ENCODE measurements around the gene SMPD4.
"Not testable (repeated sequence)": the region's sequence is repeated elsewhere in the genome, so short reads cannot be mapped to it uniquely, and the experiment has no call there.

The SMPD4 gene

DNA sequence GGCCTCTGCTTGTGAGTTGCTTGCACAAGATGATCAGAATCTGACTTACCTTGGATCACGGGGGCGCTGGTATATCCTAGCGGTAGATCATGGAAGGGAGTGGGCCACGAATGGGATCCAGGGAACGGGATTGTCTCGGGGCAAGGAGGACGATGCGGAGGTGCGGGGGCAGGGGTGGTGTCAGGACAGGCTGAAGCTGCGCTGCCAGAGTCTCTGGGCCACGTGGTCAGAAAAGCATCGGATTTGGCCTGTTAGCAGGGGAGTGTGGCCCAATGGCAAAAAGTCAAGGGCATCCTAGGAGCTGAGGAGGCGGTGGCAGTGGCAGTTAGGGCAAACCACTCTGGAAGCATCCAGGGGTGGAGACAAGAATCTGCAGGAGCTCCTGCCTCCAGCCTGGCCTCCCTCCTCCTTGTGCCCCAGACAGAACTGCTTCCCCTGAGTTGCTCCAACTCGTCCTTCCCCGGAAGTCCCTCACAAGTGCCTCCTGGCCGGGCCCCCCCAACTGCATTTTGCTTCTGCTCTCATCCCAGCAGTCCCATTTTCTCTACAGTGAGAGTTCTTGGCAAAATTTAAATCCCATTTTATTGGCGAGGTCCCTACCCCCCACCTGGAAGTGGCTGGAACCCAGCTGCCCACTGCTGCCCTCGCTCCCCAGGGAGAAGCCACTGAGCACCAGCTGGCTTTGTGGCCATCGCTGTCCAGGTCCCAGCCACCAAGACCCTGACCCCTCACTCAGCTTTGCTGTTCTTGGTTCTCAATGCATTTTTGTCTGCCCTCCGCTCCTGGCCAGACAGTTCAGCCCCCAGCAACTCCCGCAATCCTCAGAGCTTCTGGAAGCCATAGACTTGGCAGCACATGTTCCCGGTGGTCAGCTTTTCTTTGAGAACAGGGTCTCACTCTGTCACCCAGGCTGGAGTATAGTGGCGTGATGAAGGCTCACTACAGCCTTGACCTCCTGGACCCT lies 30.9 kb downstream of the SMPD4 start:
- TF ChIP-seq CTCF (IDR thresholded peaks at IDR 0.05; ENCODE audit: control insufficient read depth, extremely low read depth, insufficient read depth) = no peak
- DNase-seq (ENCODE audit: low read depth) = no peak
- no peak overlapping the region for H3K4me3 ChIP-seq (ENCODE audit: low read depth, low read length)

GRCh38 chr2:130148515-130148914 lies 32.9 kb downstream of the SMPD4 start:
- peak; percentile 51 for DNase-seq (ENCODE audit: low read depth)
- H3K4me3 ChIP-seq (ENCODE audit: low read depth, low read length) = not testable (repeated sequence)

DNA sequence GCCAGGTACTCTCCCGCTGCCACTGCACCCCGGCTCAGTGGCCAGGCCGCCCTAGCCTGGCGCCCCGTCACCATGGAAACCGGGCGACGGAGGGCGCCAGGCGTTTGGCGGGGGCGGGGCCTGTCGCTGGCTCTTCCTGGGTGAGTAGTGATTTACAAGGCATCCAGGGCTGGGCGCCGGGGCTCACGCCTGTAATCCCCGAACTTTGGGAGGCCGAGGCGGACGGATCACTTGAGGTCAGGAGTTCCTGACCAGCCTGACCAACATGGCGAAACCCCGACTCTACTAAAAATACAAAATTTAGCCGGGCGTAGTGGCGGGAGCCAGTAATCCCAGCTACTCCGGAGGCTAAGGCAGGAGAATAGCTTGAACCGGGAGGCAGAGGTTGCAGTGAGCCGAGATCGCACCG lies 36.4 kb downstream of the SMPD4 start, which contains the start of gene CCDC74B:
Gene CCDC74B (minus strand): TSS at position 107 of the 409 bp plus-strand sequence. CDS start 116 bp downstream, outside the sequence.
- not testable (repeated sequence) for DNase-seq (ENCODE audit: low read depth); H3K4me3 ChIP-seq (ENCODE audit: low read depth, low read length)

DNA sequence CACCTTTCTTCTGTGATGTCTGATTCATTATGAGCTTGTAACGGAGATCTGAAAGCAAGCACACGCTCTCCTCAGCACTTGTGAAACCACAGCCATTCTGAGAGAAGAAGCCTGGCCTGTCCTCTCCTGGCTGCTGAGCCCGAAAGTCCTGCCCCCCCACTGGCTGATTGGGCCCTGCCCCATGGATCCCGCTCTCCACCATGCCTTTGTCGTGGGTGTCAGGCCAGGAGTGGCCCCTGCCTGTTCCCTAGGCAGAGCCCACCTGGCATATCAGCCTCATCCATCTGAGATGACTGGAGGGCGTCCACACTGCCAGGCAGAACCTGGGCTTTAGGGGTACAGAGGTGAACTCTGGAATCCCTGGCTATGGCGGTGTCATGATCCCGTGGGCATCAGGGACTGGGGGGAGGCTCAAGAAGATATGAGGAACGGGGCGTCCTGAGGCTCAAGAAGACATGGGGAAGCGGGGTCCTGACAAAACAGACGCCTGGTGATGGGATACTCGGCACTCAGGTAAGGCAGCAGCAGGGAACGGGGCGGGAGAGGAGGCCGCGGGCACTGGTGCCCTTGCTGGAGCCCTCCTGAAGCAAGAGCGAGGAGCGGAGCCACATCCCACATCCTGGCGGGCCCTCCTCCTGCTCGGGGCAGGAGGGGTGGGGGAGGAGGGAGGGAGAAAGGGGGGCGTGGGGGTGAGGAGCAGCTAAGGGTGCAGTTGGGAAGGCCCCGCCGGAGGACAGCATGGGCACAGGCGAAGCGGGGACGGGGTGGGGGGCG lies 37.9 kb downstream of the SMPD4 start:
- not testable (repeated sequence) for DNase-seq (ENCODE audit: low read depth); H3K4me3 ChIP-seq (ENCODE audit: low read depth, low read length)

- H3K4me3 ChIP-seq (ENCODE audit: low read depth, low read length); DNase-seq (ENCODE audit: low read depth): not testable (repeated sequence)
Observed at GRCh38 chr2:130142396-130143265, 38.8 kb downstream of the SMPD4 start.

DNA sequence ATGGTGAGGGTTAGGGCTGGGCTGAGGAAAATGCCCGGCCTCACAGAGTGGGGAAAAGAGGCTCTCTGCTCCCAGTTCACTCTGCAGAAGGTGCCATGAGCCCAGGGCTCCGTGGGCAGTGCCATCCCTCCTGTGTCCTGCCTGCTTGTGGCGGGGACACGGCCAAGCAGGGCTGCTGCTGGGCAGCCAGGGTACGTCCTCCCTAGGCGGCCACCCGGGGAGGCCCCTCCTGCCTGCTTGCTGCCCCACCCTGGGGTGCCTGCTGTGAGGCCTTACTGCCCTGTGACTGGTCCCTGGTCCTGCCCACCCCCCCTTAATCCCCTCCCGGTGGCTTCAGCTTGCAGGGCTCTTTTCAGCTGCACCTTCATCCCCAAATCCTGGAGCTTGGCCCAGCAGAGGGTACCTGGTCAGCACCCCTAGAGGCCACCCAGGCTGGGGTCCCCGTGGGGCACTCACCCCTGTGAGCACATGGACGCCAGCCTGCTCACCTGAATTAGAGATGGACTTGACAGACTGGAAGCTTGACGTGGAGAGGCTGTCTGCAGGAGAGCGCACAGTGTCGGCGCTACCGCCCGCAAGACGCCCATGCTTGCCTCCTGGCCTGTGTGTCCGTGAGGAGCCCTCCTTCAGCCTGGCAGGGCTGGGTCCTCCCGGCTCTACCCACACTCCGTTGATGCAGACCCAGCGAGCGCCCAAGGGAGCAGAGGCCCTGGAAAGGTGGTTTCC lies 39.6 kb downstream of the SMPD4 start:
- not testable (repeated sequence) for H3K4me3 ChIP-seq (ENCODE audit: low read depth, low read length); DNase-seq (ENCODE audit: low read depth)

- DNase-seq (ENCODE audit: low read depth); H3K4me3 ChIP-seq (ENCODE audit: low read depth, low read length): not testable (repeated sequence)
Observed at GRCh38 chr2:130141002-130141401, 40.4 kb downstream of the SMPD4 start.

DNA sequence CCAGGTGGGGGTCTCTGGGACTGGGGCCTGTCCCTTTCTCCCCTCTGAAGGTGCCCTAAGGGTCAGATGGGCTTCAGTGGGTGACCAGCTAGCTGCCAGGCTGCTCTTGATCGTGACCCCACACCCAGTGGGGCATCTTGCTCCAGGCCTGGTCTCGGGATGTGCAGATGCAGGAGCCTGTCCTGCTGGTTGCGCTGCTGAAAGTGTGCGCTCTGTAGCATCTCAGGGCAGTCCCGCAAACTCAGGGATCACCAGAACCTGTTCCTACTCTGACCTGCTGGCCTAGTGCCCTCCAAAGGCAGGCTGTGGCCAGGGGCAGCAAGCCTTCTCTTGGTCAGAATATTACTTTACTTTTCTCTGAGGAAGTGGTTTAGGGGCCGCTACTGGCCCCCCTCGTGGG lies 40.9 kb downstream of the SMPD4 start:
- not testable (repeated sequence) for H3K4me3 ChIP-seq (ENCODE audit: low read depth, low read length); DNase-seq (ENCODE audit: low read depth)

DNA sequence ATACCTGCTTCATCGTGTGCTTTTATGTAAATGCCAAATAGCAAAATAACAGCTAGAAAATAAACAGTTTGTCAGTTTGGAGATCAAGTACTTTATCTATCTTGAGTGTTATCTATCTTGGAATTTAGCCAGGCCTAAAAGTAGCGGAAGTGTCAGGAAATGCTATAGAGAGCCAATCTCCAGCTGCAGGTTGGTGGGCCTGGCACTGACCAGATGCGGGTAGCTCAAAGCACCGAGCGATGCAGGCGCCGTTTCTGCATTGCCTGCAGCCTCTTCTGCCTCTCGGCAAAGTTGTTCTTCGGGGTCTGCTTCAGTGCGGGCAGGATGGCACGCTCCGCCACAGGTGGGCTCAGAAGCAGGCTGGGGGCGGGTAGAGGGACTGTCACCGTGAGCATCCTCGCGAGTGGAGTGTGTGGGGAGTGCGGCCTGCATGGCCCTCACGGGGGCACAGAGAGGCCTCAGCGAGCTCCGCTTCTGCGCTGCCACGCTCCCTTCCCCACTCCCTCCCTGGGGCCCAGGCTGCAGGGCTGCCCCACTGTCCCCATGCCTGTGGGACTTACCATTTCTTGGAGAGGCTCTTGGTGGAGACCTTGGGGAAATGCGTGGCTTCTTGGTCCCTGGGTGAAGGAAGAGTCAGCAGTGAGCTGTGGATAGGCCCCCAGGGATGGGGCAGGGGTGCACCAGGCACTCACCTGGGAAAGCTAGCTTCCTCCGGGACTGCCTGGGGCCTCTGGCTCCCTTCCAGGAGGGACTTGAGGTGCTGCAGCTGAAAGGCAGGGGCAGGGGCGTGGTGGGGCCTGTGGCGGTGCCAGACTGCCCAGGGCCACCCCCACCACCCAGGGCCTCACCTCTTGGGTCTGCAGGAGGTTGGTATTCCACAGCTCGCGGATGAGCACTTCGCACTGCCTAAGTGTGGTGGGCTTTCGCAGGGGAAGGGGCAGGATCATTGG lies 41.8 kb downstream of the SMPD4 start:
- not testable (repeated sequence) for DNase-seq (ENCODE audit: low read depth)

GRCh38 chr2:130138841-130139251 lies 42.6 kb downstream of the SMPD4 start:
- H3K4me3 ChIP-seq (ENCODE audit: low read depth, low read length) = not testable (repeated sequence)
- DNase-seq (ENCODE audit: low read depth) = peak; percentile 8

More for the DNA sequence above, 41.8 kb downstream of the SMPD4 start:
- H3K4me3 ChIP-seq (ENCODE audit: low read depth, low read length) = not testable (repeated sequence)

DNA sequence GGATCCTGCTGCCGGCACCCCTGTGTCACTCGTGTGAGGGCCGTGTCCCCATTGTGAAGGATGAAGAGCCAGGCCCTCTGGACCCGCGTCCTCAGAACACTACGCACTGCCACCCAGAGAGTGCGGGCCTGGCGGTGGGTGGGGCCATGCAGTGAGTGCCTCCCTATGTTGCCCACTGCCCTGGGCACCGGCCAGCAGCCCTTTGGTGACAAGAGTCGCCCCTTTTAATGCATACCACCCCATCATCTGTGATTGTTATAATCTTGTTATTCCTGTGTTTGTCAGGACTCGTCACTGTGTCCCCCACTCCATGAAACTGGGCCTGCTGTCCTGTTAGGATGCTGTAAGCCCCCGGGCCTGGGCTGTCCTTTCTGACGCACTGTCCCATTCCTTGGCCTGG lies 43.1 kb downstream of the SMPD4 start:
- not testable (repeated sequence) for DNase-seq (ENCODE audit: low read depth); H3K4me3 ChIP-seq (ENCODE audit: low read depth, low read length)

DNA sequence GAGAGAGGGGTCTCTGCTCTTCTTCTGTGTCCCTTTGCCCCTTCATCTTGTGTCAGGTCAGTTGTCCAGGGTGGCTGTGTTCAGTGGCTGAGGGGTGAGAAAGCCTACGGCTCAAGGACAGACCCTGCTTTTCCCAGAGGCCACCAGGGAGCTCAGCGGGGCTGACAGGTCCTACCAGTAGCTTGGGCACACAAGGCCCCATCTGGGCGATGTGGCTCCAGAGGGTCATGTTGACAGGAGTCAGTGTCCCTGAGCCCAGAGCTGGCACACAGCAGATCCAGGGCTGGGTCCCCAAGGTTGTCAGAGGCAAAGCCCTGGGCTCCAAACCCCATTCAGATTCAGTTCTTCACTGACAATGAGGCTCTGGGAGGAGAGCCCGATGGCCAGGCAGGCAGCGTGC lies 44.3 kb downstream of the SMPD4 start:
- not testable (repeated sequence) for DNase-seq (ENCODE audit: low read depth); H3K4me3 ChIP-seq (ENCODE audit: low read depth, low read length)

GRCh38 chr2:130136546-130136945 lies 44.9 kb downstream of the SMPD4 start:
- DNase-seq (ENCODE audit: low read depth); H3K4me3 ChIP-seq (ENCODE audit: low read depth, low read length): not testable (repeated sequence)

Data from LNCaP clone FGC (cell line).